HG03135 (cell line): Measurements from ENCODE around the gene G6PC2.
"Not testable (repeated sequence)": the region's sequence is repeated elsewhere in the genome, so short reads cannot be mapped to it uniquely, and the experiment has no call there.

Experiments
- ATAC-seq: cut with Tn5 transposase; IDR thresholded peaks from one replicate; pipeline ENCODE4 v1.9.1; 2021; ENCODE audit warnings: mild to moderate bottlenecking, moderate library complexity; ENCODE audit not compliant: unreplicated experiment

Gene G6PC2

GRCh38 chr2:168903888-168904287 lies 2.8 kb downstream of the G6PC2 start:
- ATAC-seq, result no peak

- no peak for ATAC-seq
Observed at GRCh38 chr2:168904358-168904757, 3.3 kb downstream of the G6PC2 start.

- no peak for ATAC-seq
Observed at GRCh38 chr2:168907940-168908662, 7.0 kb downstream of the G6PC2 start.

GRCh38 chr2:168910330-168910729 lies 9.2 kb downstream of the G6PC2 start:
- no peak for ATAC-seq

- no peak for ATAC-seq
Observed at GRCh38 chr2:168912466-168912865, 11.4 kb downstream of the G6PC2 start.

- ATAC-seq, result no peak
Observed at GRCh38 chr2:168912901-168913369, 11.8 kb downstream of the G6PC2 start.

GRCh38 chr2:168913495-168913894 lies 12.4 kb downstream of the G6PC2 start:
- no peak for ATAC-seq

GRCh38 chr2:168915441-168916330 lies 14.6 kb downstream of the G6PC2 start:
- ATAC-seq, result no peak

GRCh38 chr2:168916331-168916675 lies 15.2 kb downstream of the G6PC2 start:
- no peak for ATAC-seq

- ATAC-seq, result no peak
Observed at GRCh38 chr2:168920504-168921157, 19.5 kb downstream of the G6PC2 start.

- ATAC-seq, result no peak
Observed at GRCh38 chr2:168926621-168927386, 25.7 kb downstream of the G6PC2 start.

- ATAC-seq, result no peak
Observed at GRCh38 chr2:168928113-168928831, 27.2 kb downstream of the G6PC2 start.

GRCh38 chr2:168929031-168929430 lies 27.9 kb downstream of the G6PC2 start:
- no peak for ATAC-seq

GRCh38 chr2:168930242-168930641 lies 29.2 kb downstream of the G6PC2 start:
- ATAC-seq, result no peak

- ATAC-seq, result not testable (repeated sequence)
Observed at GRCh38 chr2:168932174-168932573, 31.1 kb downstream of the G6PC2 start.

- no peak for ATAC-seq
Observed at GRCh38 chr2:168934826-168935225, 33.7 kb downstream of the G6PC2 start.

- ATAC-seq, result no peak
Observed at GRCh38 chr2:168935810-168936581, 34.9 kb downstream of the G6PC2 start.

- no peak for ATAC-seq
Observed at GRCh38 chr2:168939061-168939460, 38.0 kb downstream of the G6PC2 start.

- ATAC-seq, result peak; percentile 55
Observed at GRCh38 chr2:168939918-168940317, 38.8 kb downstream of the G6PC2 start.
